HepG2 (cell line): ENCODE results near the gene ESR2. TPM values are rescaled to one million over a fixed set of nuclear protein-coding genes. Genes with fewer than 3 reads are reported as not detected.

ENCODE experiments used
- ATAC-seq: fragments of 200-7000 bp; cut with Tn5 transposase; 3 replicates; pipeline ENCODE4 v1.9.1; 2020; ENCODE audit warnings: mild to moderate bottlenecking, moderate library complexity
- BruUV-seq: library from RNA; stranded (reverse); fragments of 400-500 nt; replicated peaks from 2 replicates; lab custom pipeline; 2021; lab: Mats Ljungman, UMichigan
- CTCF ChIA-PET: fragments of 300-600 bp; formaldehyde crosslinking; extraction: SDS; loops from one replicate; lab custom pipeline; 2021; ENCODE audit warnings: low total read pairs, inconsistent platforms, low intra/inter-chr PET ratio; lab: Yijun Ruan, JAX
- POLR2A ChIA-PET: fragments of 350-600 bp; sonication (Branson Sonifier 250); formaldehyde crosslinking; loops from one replicate; lab custom pipeline; 2020; ENCODE audit warnings: antibody characterized with exemption, inconsistent platforms; lab: Yijun Ruan, JAX
- DNase-seq: peaks from one replicate; pipeline ENCODE4 v3.0.0-alpha.2; 2015; ENCODE audit warnings: low spot score
- FAIRE-seq: peaks from 3 replicates; lab custom pipeline; 2011; peaks lifted over from hg19 to GRCh38; lab: Jason Lieb, UNC
- H2AFZ ChIP-seq: one replicate; pipeline ENCODE4 v1.6.1; 2011; ENCODE audit warnings: low read length, inconsistent platforms
- H3K27ac ChIP-seq: fragments of 300-600 bp; 3 replicates; pipeline ENCODE4 v1.8.0; 2011; ENCODE audit warnings: mixed run types, mild to moderate bottlenecking, mixed read lengths, low read length, inconsistent platforms; ENCODE audit not compliant: insufficient read depth; ENCODE audit errors: extremely low read length
- H3K27me3 ChIP-seq, 2 experiments: fragments of 200-600 bp in 1 of 2; 2 replicates in 1 of 2; 3 replicates in 1 of 2; pipeline versions ENCODE4 v1.6.0 to v1.8.0; 2011; ENCODE audit warnings: low read length in 2 of 2, mild to moderate bottlenecking in 2 of 2, moderate library complexity in 2 of 2, inconsistent platforms in 1 of 2; ENCODE audit not compliant: insufficient read depth in 2 of 2, control insufficient read depth in 1 of 2
- H3K36me3 ChIP-seq, 2 experiments: fragments of 200-600 bp in 1 of 2; replicated peaks in 1 of 2; 2 replicates in 1 of 2; 3 replicates in 1 of 2; pipeline versions ENCODE4 v1.5.1 to v1.8.0; 2011; ENCODE audit warnings: low read length in 2 of 2, inconsistent platforms in 1 of 2; ENCODE audit not compliant: insufficient read depth in 2 of 2, control insufficient read depth in 1 of 2
- H3K4me1 ChIP-seq: 2 replicates; pipeline ENCODE4 v1.5.1; 2012; ENCODE audit warnings: low read length, inconsistent platforms; ENCODE audit not compliant: insufficient read depth
- H3K4me2 ChIP-seq: 2 replicates; pipeline ENCODE4 v1.6.0; 2011; ENCODE audit warnings: low read depth, low read length, inconsistent platforms
- H3K4me3 ChIP-seq, 3 experiments: fragments of 200-600 bp in 1 of 3; sonication (generic), shearing (Covaris generic) in 1 of 3; replicated peaks in 1 of 3; 2 replicates each; pipeline ENCODE4 v1.5.1; 2011 to 2016; ENCODE audit warnings: low read length in 3 of 3, inconsistent platforms in 2 of 3, low read depth in 2 of 3, mild to moderate bottlenecking in 2 of 3, control low read depth in 1 of 3, mixed read lengths in 1 of 3; ENCODE audit not compliant: insufficient read depth in 1 of 3
- H3K79me2 ChIP-seq: one replicate; pipeline ENCODE4 v1.6.1; 2011; ENCODE audit warnings: low read length, inconsistent platforms; ENCODE audit not compliant: insufficient read depth
- H3K9ac ChIP-seq: 2 replicates; pipeline ENCODE4 v1.6.0; 2011; ENCODE audit warnings: mild to moderate bottlenecking, low read depth, low read length, inconsistent platforms; ENCODE audit not compliant: insufficient read depth
- H3K9me3 ChIP-seq: 2 replicates; pipeline ENCODE4 v1.5.1; 2012; ENCODE audit warnings: mild to moderate bottlenecking, low read length
- H4K20me1 ChIP-seq: 2 replicates; pipeline ENCODE4 v1.6.0; 2011; ENCODE audit warnings: inconsistent platforms, mild to moderate bottlenecking, low read length, moderate library complexity; ENCODE audit not compliant: insufficient read depth
- GLI4 ChIP-seq: sonication (generic); formaldehyde crosslinking; IDR thresholded peaks from 2 replicates; pipeline ENCODE4 v1.5.1; 2020; ENCODE audit warnings: missing genetic modification reagents, mild to moderate bottlenecking, moderate library complexity, borderline replicate concordance
- LCORL ChIP-seq, 2 experiments: fragments of 450-650 bp in 1 of 2; sonication (generic) in 1 of 2; formaldehyde crosslinking in 1 of 2; IDR thresholded peaks; 2 replicates each; pipeline versions ENCODE4 v1.5.0 to v1.6.1; 2017 to 2020; ENCODE audit warnings: antibody characterized with exemption in 1 of 2, missing genetic modification reagents in 1 of 2
- WGBS: methylation state at CpG from one replicate; pipeline ENCODE4 v1.1.6; 2017; ENCODE audit warnings: low lambda C conversion rate; 5-methylcytosine and 5-hydroxymethylcytosine counted together
- in situ Hi-C: cut with HindIII; loops from 2 replicates; pipeline ENCODE4 v1.10.0; 2017; ENCODE audit warnings: low pct_unique_long_range_greater_than_20kb; ENCODE audit not compliant: extremely low pct_ligation_motif_present
- intact Hi-C: fragments of 100-400 bp; cut with micrococcal nuclease; formaldehyde crosslinking; loops from one replicate; pipeline ENCODE4 v1.10.0; 2022; ENCODE audit not compliant: unreplicated experiment
- polyA plus RNA-seq, 8 experiments: library from polyadenylated mRNA; depleted of rRNA in 3 of 8; stranded (reverse) in 7 of 8; unstranded in 1 of 8; fragments of >200 nt; fragmentation: Illumina TruSeq in 4 of 8; extraction: Trizol in 4 of 8; gene quantifications; 2 replicates each; pipeline versions ENCODE4 v1.2.1 to v1.2.3, GENCODE V29; 2011 to 2016; ENCODE audit warnings: low read depth in 4 of 8, missing spikeins in 1 of 8, mixed read lengths in 1 of 8; ENCODE audit not compliant: insufficient read depth in 1 of 8
- total RNA-seq, 5 experiments: library from RNA; depleted of rRNA; stranded (reverse); fragments of >200 nt; fragmentation: Illumina TruSeq; extraction: Trizol; gene quantifications; 2 replicates each; pipeline ENCODE4 v1.2.3, GENCODE V29; 2016; ENCODE audit warnings: low read depth in 1 of 5
- TF ChIP-seq, protein P1 (sequence below): sonication (generic); formaldehyde crosslinking; IDR thresholded peaks from 2 replicates; pipeline ENCODE4 v1.8.1; 2023; ENCODE audit warnings: mild to moderate bottlenecking, missing genetic modification reagents
- TF ChIP-seq, protein P2 (sequence below): sonication (generic); formaldehyde crosslinking; IDR thresholded peaks from 2 replicates; pipeline ENCODE4 v1.5.1; 2020; ENCODE audit warnings: mild to moderate bottlenecking, missing genetic modification reagents
- TF ChIP-seq, protein P3 (sequence below): sonication (generic); formaldehyde crosslinking; IDR thresholded peaks from 2 replicates; pipeline ENCODE4 v1.8.1; 2023; ENCODE audit warnings: missing genetic modification reagents, inconsistent platforms, borderline replicate concordance

Gene ESR2
- total and polyA plus RNA-seq, 2 of the 13 experiments (the other 11 are each of a cell fraction or from before 2014, with no cell fraction given), result 0.01 to 0.04 TPM

DNA sequence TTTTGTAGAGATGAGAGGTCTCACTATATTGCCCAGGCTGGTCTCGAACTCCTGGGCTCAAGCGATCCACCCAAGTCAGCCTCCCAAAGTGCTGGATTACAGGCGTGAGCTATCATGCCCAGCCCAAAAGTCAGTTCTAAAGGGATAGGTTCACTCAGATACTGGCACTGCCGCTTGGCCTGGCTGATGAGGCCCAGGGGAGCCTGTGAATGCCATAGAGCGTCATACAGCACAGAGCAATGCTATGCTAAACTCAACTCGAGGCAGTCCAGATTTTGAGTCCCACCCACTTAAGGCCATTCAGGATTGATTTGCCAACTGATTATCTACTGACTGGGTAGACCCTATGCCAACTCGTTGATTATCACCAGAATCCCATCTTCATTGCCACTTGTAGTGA lies 179.4 kb downstream of the ESR2 start:
- FAIRE-seq (no peak), ATAC-seq (no peak), DNase-seq (no peak)
- no peak overlapping the region for H3K4me2 ChIP-seq
- no peaks in the 10 kb centered on the region for H3K9me3 ChIP-seq
- no peaks in the 10 kb centered on the region for H3K4me1 ChIP-seq
- intact Hi-C loops, result no loop called here
- H3K27me3 ChIP-seq, result no peaks in the 10 kb centered on the region
- in situ Hi-C loops, result no loop called here
- BruUV-seq, result no TSS peak
- H4K20me1 ChIP-seq, result no peaks in the 10 kb centered on the region
- no peak overlapping the region for H3K4me3 ChIP-seq
- no peaks in the 10 kb centered on the region for H3K79me2 ChIP-seq
- ChIA-PET POLR2A (no interaction called here), CTCF (no interaction called here)
- TF ChIP-seq, protein P1, sequence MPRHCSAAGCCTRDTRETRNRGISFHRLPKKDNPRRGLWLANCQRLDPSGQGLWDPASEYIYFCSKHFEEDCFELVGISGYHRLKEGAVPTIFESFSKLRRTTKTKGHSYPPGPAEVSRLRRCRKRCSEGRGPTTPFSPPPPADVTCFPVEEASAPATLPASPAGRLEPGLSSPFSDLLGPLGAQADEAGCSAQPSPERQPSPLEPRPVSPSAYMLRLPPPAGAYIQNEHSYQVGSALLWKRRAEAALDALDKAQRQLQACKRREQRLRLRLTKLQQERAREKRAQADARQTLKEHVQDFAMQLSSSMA (CRISPR knock-in tag), result no peak
- TF ChIP-seq, protein P2, sequence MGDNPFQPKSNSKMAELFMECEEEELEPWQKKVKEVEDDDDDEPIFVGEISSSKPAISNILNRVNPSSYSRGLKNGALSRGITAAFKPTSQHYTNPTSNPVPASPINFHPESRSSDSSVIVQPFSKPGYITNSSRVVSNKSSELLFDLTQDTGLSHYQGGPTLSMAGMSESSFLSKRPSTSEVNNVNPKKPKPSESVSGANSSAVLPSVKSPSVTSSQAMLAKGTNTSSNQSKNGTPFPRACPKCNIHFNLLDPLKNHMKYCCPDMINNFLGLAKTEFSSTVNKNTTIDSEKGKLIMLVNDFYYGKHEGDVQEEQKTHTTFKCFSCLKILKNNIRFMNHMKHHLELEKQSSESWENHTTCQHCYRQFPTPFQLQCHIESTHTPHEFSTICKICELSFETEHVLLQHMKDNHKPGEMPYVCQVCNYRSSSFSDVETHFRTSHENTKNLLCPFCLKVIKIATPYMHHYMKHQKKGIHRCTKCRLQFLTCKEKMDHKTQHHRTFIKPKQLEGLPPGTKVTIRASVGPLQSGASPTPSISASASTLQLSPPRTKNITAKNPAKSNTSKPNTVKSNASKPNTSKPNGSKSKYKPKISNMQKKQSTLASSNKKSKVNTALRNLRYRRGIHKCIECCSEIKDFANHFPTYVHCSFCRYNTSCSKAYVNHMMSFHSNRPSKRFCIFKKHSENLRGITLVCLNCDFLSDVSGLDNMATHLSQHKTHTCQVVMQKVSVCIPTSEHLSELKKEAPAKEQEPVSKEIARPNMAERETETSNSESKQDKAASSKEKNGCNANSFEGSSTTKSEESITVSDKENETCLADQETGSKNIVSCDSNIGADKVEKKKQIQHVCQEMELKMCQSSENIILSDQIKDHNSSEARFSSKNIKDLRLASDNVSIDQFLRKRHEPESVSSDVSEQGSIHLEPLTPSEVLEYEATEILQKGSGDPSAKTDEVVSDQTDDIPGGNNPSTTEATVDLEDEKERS (CRISPR knock-in tag), result no peak
- TF ChIP-seq, protein P3, sequence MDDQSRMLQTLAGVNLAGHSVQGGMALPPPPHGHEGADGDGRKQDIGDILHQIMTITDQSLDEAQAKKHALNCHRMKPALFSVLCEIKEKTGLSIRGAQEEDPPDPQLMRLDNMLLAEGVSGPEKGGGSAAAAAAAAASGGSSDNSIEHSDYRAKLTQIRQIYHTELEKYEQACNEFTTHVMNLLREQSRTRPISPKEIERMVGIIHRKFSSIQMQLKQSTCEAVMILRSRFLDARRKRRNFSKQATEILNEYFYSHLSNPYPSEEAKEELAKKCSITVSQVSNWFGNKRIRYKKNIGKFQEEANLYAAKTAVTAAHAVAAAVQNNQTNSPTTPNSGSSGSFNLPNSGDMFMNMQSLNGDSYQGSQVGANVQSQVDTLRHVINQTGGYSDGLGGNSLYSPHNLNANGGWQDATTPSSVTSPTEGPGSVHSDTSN, result no peak
- TF ChIP-seq GLI4 (CRISPR knock-in tag), result no peak
- TF ChIP-seq LCORL (IDR thresholded peaks at IDR 0.05), result no peak
- TF ChIP-seq LCORL (CRISPR knock-in tag; IDR thresholded peaks at IDR 0.05), result no peak
- 93% methylated on average over 4 of the region's 7 CpGs for WGBS
- no peak overlapping the region for H2AFZ ChIP-seq
- H3K9ac ChIP-seq, result no peak overlapping the region
- no peak overlapping the region for H3K27ac ChIP-seq
- H3K36me3 ChIP-seq, result no peaks in the 10 kb centered on the region
